NCI-H2171 (cell line): Measurements from ENCODE around the gene BMPR1A.
"Not testable (repeated sequence)": the region's sequence is repeated elsewhere in the genome, so short reads cannot be mapped to it uniquely, and the experiment has no call there.

Experiments used
- DNase-seq: peaks from one replicate; lab custom pipeline; 2025; lab: John Stamatoyannopoulos, UW

BMPR1A gene

DNA sequence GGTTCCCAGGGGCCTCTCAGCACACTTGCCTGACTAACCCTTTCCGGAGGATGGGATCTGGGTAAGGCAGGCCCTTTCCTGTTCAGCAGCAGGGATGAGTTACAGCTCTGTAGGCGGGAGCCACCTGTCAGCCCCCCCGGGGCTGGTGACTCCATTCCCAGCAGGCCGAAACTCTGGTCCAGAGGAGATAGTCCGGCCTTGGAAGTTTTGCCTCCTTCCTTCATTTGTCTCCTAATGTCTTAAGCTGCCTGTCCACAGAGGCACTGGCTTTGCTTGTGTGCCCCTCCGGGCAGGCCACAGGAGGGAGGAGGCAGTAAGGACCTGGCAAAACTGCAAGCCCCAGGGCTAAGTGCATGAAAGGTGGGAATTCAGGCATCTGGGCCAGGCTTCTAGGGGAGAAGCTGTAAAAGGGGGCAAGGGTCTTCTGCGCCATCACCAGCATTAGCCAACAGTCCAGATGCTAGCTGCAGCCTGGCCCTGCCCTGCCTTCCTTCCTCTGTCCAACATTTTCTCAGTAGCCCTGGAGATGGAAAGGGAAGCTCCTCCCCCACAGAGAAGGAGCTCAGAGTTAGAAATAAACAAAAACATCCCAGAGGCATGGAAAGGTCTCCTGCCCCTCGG is 213.1 kb downstream of the BMPR1A start:
- peak; percentile 36 for DNase-seq

- no peak for DNase-seq
Measured at GRCh38 chr10:86970162-86970981, 214.0 kb downstream of the BMPR1A start.

- no peak for DNase-seq
Measured at GRCh38 chr10:86970982-86971231, 214.5 kb downstream of the BMPR1A start.

DNA sequence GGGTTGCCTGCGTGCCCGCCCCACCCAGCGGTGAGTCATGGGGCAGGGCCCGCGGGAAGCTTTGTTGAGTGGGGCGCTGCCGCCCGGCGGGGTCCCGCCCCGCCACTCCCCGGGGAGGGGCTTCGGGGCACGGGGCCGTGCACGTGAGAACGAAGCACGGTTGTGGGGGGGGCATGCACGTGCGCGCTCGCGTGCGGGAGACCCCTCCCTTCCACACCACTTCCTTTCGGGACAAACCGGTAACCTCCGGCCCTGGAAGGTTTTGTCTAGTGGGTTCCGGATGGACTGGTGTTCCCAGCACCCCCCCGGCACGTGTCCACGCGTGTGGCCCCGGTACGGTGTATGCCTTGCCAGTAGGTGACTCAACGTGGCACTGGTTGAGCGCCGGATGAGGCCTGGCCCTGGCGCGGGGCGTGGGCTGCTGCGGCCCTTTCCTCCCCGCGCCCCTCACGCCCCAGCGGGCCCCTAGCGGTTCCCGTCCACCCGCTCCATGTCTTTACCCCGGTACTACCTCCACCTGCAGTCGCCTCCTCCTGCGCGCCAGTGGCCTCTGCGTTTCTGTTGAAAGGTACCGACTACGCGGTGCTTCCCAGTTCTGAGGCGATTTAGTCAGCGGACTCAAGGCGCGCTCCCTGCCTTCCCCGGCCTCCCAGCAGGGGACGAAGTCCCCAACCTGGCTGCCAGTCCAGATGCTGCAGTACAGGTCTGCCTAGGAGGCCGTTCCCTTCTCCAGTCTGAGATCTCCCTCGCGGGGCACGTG is 215.0 kb downstream of the BMPR1A start:
- peak; percentile 63 for DNase-seq

GRCh38 chr10:86972613-86973380 is 216.4 kb downstream of the BMPR1A start:
- no peak for DNase-seq

DNA sequence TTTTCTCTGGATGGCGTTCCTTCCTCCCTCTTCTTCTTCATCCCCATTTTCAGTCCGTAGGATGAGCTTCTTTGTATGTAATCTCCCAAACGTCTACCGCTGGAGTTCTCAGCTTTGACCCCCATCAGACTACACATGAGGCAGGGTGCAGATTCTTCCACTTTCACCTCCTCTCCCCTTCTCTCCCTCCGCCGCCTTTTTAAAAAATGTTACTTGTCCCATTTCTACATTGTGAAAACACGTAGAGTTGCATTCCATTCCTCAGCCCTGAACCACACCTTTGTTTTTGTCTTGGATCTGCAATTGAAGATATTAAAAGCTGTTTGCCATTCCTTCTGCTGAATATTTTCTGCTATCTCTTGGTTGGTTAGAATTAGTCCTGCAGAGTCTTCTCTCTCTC is 218.1 kb downstream of the BMPR1A start:
- DNase-seq: no peak

DNA sequence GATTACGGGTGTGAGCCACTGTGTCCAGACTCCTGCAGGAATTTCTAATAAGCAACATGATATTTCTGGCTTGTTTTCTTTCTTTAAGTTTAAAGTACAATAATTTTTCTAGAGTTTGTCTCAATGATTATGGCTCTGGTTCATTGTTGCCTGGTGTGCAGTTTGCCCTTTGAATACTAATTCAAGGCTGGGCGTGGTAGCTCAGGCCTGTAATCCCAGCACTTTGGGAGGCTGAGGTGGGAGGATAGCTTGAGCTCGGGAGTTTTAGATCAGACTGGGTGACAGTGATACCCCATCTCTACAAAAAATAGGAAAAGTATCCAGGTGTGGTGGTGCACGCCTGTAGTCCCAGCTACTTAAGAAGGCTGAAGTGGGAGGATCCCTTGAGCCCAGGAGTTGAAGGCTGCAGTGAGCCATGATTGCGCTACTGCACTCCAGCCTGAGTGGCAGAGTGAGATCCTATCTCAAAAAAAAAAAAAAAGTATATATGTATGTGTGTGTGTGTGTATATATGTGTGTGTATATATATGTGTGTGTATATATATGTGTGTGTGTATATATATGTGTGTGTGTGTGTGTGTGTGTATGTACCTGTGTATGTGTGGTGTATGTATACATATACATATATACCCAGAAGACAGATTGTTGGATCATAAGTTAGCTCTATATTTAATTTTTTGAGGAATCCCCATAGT is 220.1 kb downstream of the BMPR1A start:
- DNase-seq: no peak

GRCh38 chr10:86978457-86978856 is 222.0 kb downstream of the BMPR1A start:
- DNase-seq: not testable (repeated sequence)

DNA sequence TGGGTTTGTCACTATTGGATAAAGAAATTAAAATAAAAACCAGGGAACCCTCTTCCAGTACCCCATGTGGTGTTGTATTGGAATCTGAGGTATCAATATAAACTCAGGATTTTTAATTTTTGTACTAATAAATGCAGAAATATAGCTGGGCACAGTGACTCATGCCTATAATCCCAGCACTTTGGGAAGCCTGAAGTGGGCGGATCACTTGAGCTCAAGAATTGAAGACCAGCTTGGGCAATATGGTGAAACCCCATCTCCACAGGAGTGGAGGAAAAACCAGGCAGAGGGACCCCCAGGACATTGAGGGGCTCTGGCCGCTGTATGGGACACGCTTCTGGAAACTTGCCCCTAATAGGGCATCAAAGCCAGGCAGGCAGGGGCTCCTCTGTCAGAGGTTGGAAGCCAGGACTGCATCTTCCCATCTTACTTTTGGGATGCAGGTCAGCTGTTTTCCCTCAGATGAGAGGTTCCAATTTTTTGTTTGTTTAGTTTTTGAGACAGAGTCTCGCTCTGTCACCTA is 222.9 kb downstream of the BMPR1A start:
- DNase-seq: no peak

GRCh38 chr10:86979977-86980448 is 223.6 kb downstream of the BMPR1A start:
- DNase-seq: no peak

GRCh38 chr10:86981020-86981419 is 224.6 kb downstream of the BMPR1A start:
- not testable (repeated sequence) for DNase-seq

GRCh38 chr10:86981716-86982115 is 225.3 kb downstream of the BMPR1A start:
- DNase-seq: no peak
